ENCODE results near the gene SMS.

DNA sequence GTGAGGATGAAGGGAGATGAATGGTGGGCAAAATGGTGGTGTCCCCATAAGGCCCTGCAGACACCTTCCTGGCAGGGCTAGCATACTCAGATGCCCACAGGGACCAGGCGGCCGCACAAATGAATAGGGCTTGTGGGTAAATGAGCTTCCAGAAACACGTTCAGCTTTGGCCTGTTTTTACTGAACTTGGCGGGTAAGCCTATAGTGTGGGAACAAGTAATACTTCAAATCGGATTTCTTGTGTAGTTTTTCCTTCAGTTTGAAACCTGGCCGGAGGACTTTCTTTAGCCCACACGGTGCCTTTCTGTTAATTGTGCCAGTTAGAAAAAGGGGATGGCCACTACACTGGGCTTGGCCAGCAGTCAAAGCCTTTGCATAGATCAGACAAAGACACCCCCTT is 22.8 kb downstream of the SMS start:
- TF ChIP-seq ARNT (IDR thresholded peaks at IDR 0.05) (no peak), FOXM1 (IDR thresholded peaks at IDR 0.05; ENCODE audit: borderline replicate concordance) (no peak), TARDBP (IDR thresholded peaks at IDR 0.05) (no peak), FOXK2 (IDR thresholded peaks at IDR 0.05) (no peak), LEF1 (IDR thresholded peaks at IDR 0.05; ENCODE audit: borderline replicate concordance) (no peak), HDGF (IDR thresholded peaks at IDR 0.05; ENCODE audit: borderline replicate concordance) (no peak), ZNF384 (IDR thresholded peaks at IDR 0.05) (no peak), L3MBTL2 (conservative IDR thresholded peaks at IDR 0.05) (no peak), ELF4 (IDR thresholded peaks at IDR 0.05) (no peak), SP1 (IDR thresholded peaks at IDR 0.05) (no peak), FOXA1 (IDR thresholded peaks at IDR 0.05) (no peak), NFRKB (IDR thresholded peaks at IDR 0.05) (no peak)
